HepG2 (cell line): Measurements from ENCODE around the gene PLCB4. TPM values are rescaled to one million over a fixed set of nuclear protein-coding genes. Genes with fewer than 3 reads are reported as not detected.
A peak's percentile ranks its signal among the peaks of the same experiment; 100 is the strongest.

Experiments
- ATAC-seq: fragments of 200-7000 bp; cut with Tn5 transposase; 3 replicates; pipeline ENCODE4 v1.9.1; 2020; ENCODE audit warnings: mild to moderate bottlenecking, moderate library complexity
- BruUV-seq: library from RNA; stranded (reverse); fragments of 400-500 nt; replicated peaks from 2 replicates; lab custom pipeline; 2021; lab: Mats Ljungman, UMichigan
- CTCF ChIA-PET: fragments of 300-600 bp; formaldehyde crosslinking; extraction: SDS; loops from one replicate; lab custom pipeline; 2021; ENCODE audit warnings: low total read pairs, inconsistent platforms, low intra/inter-chr PET ratio; lab: Yijun Ruan, JAX
- POLR2A ChIA-PET: fragments of 350-600 bp; sonication (Branson Sonifier 250); formaldehyde crosslinking; loops from one replicate; lab custom pipeline; 2020; ENCODE audit warnings: antibody characterized with exemption, inconsistent platforms; lab: Yijun Ruan, JAX
- DNase-seq: peaks from one replicate; pipeline ENCODE4 v3.0.0-alpha.2; 2015; ENCODE audit warnings: low spot score
- FAIRE-seq: peaks from 3 replicates; lab custom pipeline; 2011; peaks lifted over from hg19 to GRCh38; lab: Jason Lieb, UNC
- H2AFZ ChIP-seq: one replicate; pipeline ENCODE4 v1.6.1; 2011; ENCODE audit warnings: low read length, inconsistent platforms
- H3K27ac ChIP-seq: fragments of 300-600 bp; 3 replicates; pipeline ENCODE4 v1.8.0; 2011; ENCODE audit warnings: mixed run types, mild to moderate bottlenecking, mixed read lengths, low read length, inconsistent platforms; ENCODE audit not compliant: insufficient read depth; ENCODE audit errors: extremely low read length
- H3K27me3 ChIP-seq, 2 experiments: fragments of 200-600 bp in 1 of 2; 2 replicates in 1 of 2; 3 replicates in 1 of 2; pipeline versions ENCODE4 v1.6.0 to v1.8.0; 2011; ENCODE audit warnings: low read length in 2 of 2, mild to moderate bottlenecking in 2 of 2, moderate library complexity in 2 of 2, inconsistent platforms in 1 of 2; ENCODE audit not compliant: insufficient read depth in 2 of 2, control insufficient read depth in 1 of 2
- H3K36me3 ChIP-seq, 2 experiments: fragments of 200-600 bp in 1 of 2; replicated peaks in 1 of 2; 2 replicates in 1 of 2; 3 replicates in 1 of 2; pipeline versions ENCODE4 v1.5.1 to v1.8.0; 2011; ENCODE audit warnings: low read length in 2 of 2, inconsistent platforms in 1 of 2; ENCODE audit not compliant: insufficient read depth in 2 of 2, control insufficient read depth in 1 of 2
- H3K4me1 ChIP-seq: 2 replicates; pipeline ENCODE4 v1.5.1; 2012; ENCODE audit warnings: low read length, inconsistent platforms; ENCODE audit not compliant: insufficient read depth
- H3K4me2 ChIP-seq: 2 replicates; pipeline ENCODE4 v1.6.0; 2011; ENCODE audit warnings: low read depth, low read length, inconsistent platforms
- H3K4me3 ChIP-seq, 3 experiments: fragments of 200-600 bp in 1 of 3; sonication (generic), shearing (Covaris generic) in 1 of 3; replicated peaks in 1 of 3; 2 replicates each; pipeline ENCODE4 v1.5.1; 2011 to 2016; ENCODE audit warnings: low read length in 3 of 3, inconsistent platforms in 2 of 3, low read depth in 2 of 3, mild to moderate bottlenecking in 2 of 3, control low read depth in 1 of 3, mixed read lengths in 1 of 3; ENCODE audit not compliant: insufficient read depth in 1 of 3
- H3K79me2 ChIP-seq: one replicate; pipeline ENCODE4 v1.6.1; 2011; ENCODE audit warnings: low read length, inconsistent platforms; ENCODE audit not compliant: insufficient read depth
- H3K9ac ChIP-seq: 2 replicates; pipeline ENCODE4 v1.6.0; 2011; ENCODE audit warnings: mild to moderate bottlenecking, low read depth, low read length, inconsistent platforms; ENCODE audit not compliant: insufficient read depth
- H3K9me3 ChIP-seq: 2 replicates; pipeline ENCODE4 v1.5.1; 2012; ENCODE audit warnings: mild to moderate bottlenecking, low read length
- H4K20me1 ChIP-seq: 2 replicates; pipeline ENCODE4 v1.6.0; 2011; ENCODE audit warnings: inconsistent platforms, mild to moderate bottlenecking, low read length, moderate library complexity; ENCODE audit not compliant: insufficient read depth
- CC2D1A ChIP-seq: sonication (generic); formaldehyde crosslinking; IDR thresholded peaks from 2 replicates; pipeline ENCODE4 v1.8.1; 2023; ENCODE audit warnings: mild to moderate bottlenecking, missing genetic modification reagents
- CTCF ChIP-seq: sonication (generic); formaldehyde crosslinking; IDR thresholded peaks from 2 replicates; pipeline ENCODE4 v1.5.0; 2020; ENCODE audit warnings: mild to moderate bottlenecking, missing genetic modification reagents, moderate library complexity
- GLMP ChIP-seq: sonication (generic); formaldehyde crosslinking; IDR thresholded peaks from 2 replicates; pipeline ENCODE4 v1.9.0; 2021; ENCODE audit warnings: missing genetic modification reagents, mild to moderate bottlenecking, borderline replicate concordance
- GZF1 ChIP-seq: sonication (generic); formaldehyde crosslinking; IDR thresholded peaks from 2 replicates; pipeline ENCODE4 v1.5.1; 2020; ENCODE audit warnings: mild to moderate bottlenecking, missing genetic modification reagents
- KDM5B ChIP-seq: sonication (generic); formaldehyde crosslinking; IDR thresholded peaks from 2 replicates; pipeline ENCODE4 v1.4.0; 2020; ENCODE audit warnings: missing genetic modification reagents, mild to moderate bottlenecking, borderline replicate concordance
- MAF1 ChIP-seq: sonication (generic); formaldehyde crosslinking; IDR thresholded peaks from 2 replicates; pipeline ENCODE4 v1.5.0; 2020; ENCODE audit warnings: missing genetic modification reagents, borderline replicate concordance
- PHF21A ChIP-seq: sonication (generic); formaldehyde crosslinking; IDR thresholded peaks from 2 replicates; pipeline ENCODE4 v1.5.0; 2020; ENCODE audit warnings: mild to moderate bottlenecking, missing genetic modification reagents
- RAD21 ChIP-seq: fragments of 450-650 bp; formaldehyde crosslinking; IDR thresholded peaks from 2 replicates; pipeline ENCODE4 v1.5.0; 2020; ENCODE audit warnings: mild to moderate bottlenecking
- SIN3B ChIP-seq: fragments of 150-350 bp; IDR thresholded peaks from 2 replicates; pipeline ENCODE4 v1.6.1; 2014; ENCODE audit warnings: low read length
- SMC3 ChIP-seq: IDR thresholded peaks from 2 replicates; pipeline ENCODE4 v1.6.1; 2011; ENCODE audit warnings: low read length, improper control_type of control experiment
- TEAD3 ChIP-seq: optimal IDR thresholded peaks from 2 replicates; pipeline ENCODE3; 2016; ENCODE audit warnings: borderline replicate concordance
- YEATS2 ChIP-seq: sonication (generic); formaldehyde crosslinking; IDR thresholded peaks from 2 replicates; pipeline ENCODE4 v1.4.0; 2020; ENCODE audit warnings: missing genetic modification reagents, borderline replicate concordance
- YY1 ChIP-seq: IDR thresholded peaks from 2 replicates; pipeline ENCODE4 v1.6.1; 2011; ENCODE audit warnings: low read length, low read depth, moderate library complexity, mild to moderate bottlenecking; ENCODE audit not compliant: insufficient read depth, insufficient replicate concordance
- ZBTB43 ChIP-seq: sonication (generic); formaldehyde crosslinking; conservative IDR thresholded peaks from 2 replicates; pipeline ENCODE4 v1.4.0; 2020; ENCODE audit warnings: missing genetic modification reagents
- ZBTB7A ChIP-seq: sonication (generic); formaldehyde crosslinking; IDR thresholded peaks from 2 replicates; pipeline ENCODE4 v1.8.0; 2022; ENCODE audit warnings: mild to moderate bottlenecking, missing genetic modification reagents
- ZFP36L2 ChIP-seq: sonication (generic); formaldehyde crosslinking; IDR thresholded peaks from 2 replicates; pipeline ENCODE4 v1.4.0; 2020; ENCODE audit warnings: missing genetic modification reagents
- ZNF121 ChIP-seq: sonication (generic); formaldehyde crosslinking; IDR thresholded peaks from 2 replicates; pipeline ENCODE4 v1.5.0; 2020; ENCODE audit warnings: mild to moderate bottlenecking, missing genetic modification reagents
- ZNF367 ChIP-seq: sonication (generic); formaldehyde crosslinking; IDR thresholded peaks from 2 replicates; pipeline ENCODE4 v1.4.0; 2020; ENCODE audit warnings: missing genetic modification reagents, borderline replicate concordance
- ZNF652 ChIP-seq: IDR thresholded peaks from 2 replicates; pipeline ENCODE4 v1.6.1; 2016; ENCODE audit warnings: low read depth, borderline replicate concordance
- ZNF660 ChIP-seq: sonication (generic); formaldehyde crosslinking; IDR thresholded peaks from 2 replicates; pipeline ENCODE4 v1.5.1; 2020; ENCODE audit warnings: mild to moderate bottlenecking, low read depth, missing genetic modification reagents, borderline replicate concordance
- ZNF883 ChIP-seq: sonication (generic); formaldehyde crosslinking; IDR thresholded peaks from 2 replicates; pipeline ENCODE4 v1.5.1; 2020; ENCODE audit warnings: mild to moderate bottlenecking, missing genetic modification reagents; ENCODE audit errors: not compliant biosample characterization
- WGBS: methylation state at CpG from one replicate; pipeline ENCODE4 v1.1.6; 2017; ENCODE audit warnings: low lambda C conversion rate; 5-methylcytosine and 5-hydroxymethylcytosine counted together
- in situ Hi-C: cut with HindIII; loops from 2 replicates; pipeline ENCODE4 v1.10.0; 2017; ENCODE audit warnings: low pct_unique_long_range_greater_than_20kb; ENCODE audit not compliant: extremely low pct_ligation_motif_present
- intact Hi-C: fragments of 100-400 bp; cut with micrococcal nuclease; formaldehyde crosslinking; loops from one replicate; pipeline ENCODE4 v1.10.0; 2022; ENCODE audit not compliant: unreplicated experiment
- polyA plus RNA-seq, 8 experiments: library from polyadenylated mRNA; depleted of rRNA in 3 of 8; stranded (reverse) in 7 of 8; unstranded in 1 of 8; fragments of >200 nt; fragmentation: Illumina TruSeq in 4 of 8; extraction: Trizol in 4 of 8; gene quantifications; 2 replicates each; pipeline versions ENCODE4 v1.2.1 to v1.2.3, GENCODE V29; 2011 to 2016; ENCODE audit warnings: low read depth in 4 of 8, missing spikeins in 1 of 8, mixed read lengths in 1 of 8; ENCODE audit not compliant: insufficient read depth in 1 of 8
- total RNA-seq, 5 experiments: library from RNA; depleted of rRNA; stranded (reverse); fragments of >200 nt; fragmentation: Illumina TruSeq; extraction: Trizol; gene quantifications; 2 replicates each; pipeline ENCODE4 v1.2.3, GENCODE V29; 2016; ENCODE audit warnings: low read depth in 1 of 5

PLCB4 gene
- total and polyA plus RNA-seq, 2 of the 13 experiments (the other 11 are each of a cell fraction or from before 2014, with no cell fraction given): 0.01 TPM; not detected in 1

- TF ChIP-seq GZF1: no peak
- TF ChIP-seq KDM5B (CRISPR knock-in tag): no peak
- TF ChIP-seq ZBTB7A (CRISPR knock-in tag): no peak
- TF ChIP-seq ZBTB43 (CRISPR knock-in tag): no peak
- TF ChIP-seq CC2D1A (CRISPR knock-in tag): no peak
Observed at GRCh38 chr20:9403448-9403847, 334.6 kb downstream of the PLCB4 start (continued).

- no peaks in the 10 kb centered on the region for H3K79me2 ChIP-seq
- H3K36me3 ChIP-seq: no peaks in the 10 kb centered on the region
- in situ Hi-C loops (loop anchor here (5.0 to 25.0 kb wide), 2 partner anchors 199 to 679 kb away; no protein-coding TSS in a partner anchor), intact Hi-C loops (loop anchor here (1.0 kb wide), 3 partner anchors 202 to 682 kb away; no protein-coding TSS in a partner anchor)
- no peak overlapping the region for H3K9ac ChIP-seq
- DNase-seq (peak; percentile 65), ATAC-seq (peak; percentile 98), FAIRE-seq (peak; percentile 95)
- ChIA-PET POLR2A (no interaction called here), CTCF (interaction anchor here (1.1 to 4.4 kb wide), 3 partner anchors 51 to 505 kb away, joined by 4 to 97 read pairs (median 4); no protein-coding TSS in a partner anchor)
- no peak overlapping the region for H3K4me3 ChIP-seq
- no peaks in the 10 kb centered on the region for H3K27me3 ChIP-seq
- H3K4me1 ChIP-seq: no peaks in the 10 kb centered on the region
- no peak overlapping the region for H3K4me2 ChIP-seq
- no peak overlapping the region for H2AFZ ChIP-seq
- no peak overlapping the region for H3K27ac ChIP-seq
- H3K9me3 ChIP-seq: no peaks in the 10 kb centered on the region
- BruUV-seq: no TSS peak
- no peaks in the 10 kb centered on the region for H4K20me1 ChIP-seq
- WGBS: 24% methylated on average over 8 of the region's 8 CpGs
- no peak for TF ChIP-seq GLMP (CRISPR knock-in tag)
- TF ChIP-seq MAF1 (CRISPR knock-in tag): no peak
- peak; percentile 93 for TF ChIP-seq CTCF
- TF ChIP-seq YY1: no peak
- TF ChIP-seq YEATS2 (CRISPR knock-in tag): 0 out of 2 replicates have a peak, but pooled peaks have one; percentile 9
- TF ChIP-seq PHF21A (CRISPR knock-in tag): no peak
- no peak for TF ChIP-seq ZNF367 (CRISPR knock-in tag)
- TF ChIP-seq TEAD3 (CRISPR knock-in tag): peak; percentile 87
- TF ChIP-seq ZNF121 (CRISPR knock-in tag): no peak
- TF ChIP-seq SIN3B: peak; percentile 46; the same call in 1 of the 2 replicates
- TF ChIP-seq ZFP36L2: no peak
- TF ChIP-seq SMC3: peak; percentile 88
- TF ChIP-seq ZNF883 (CRISPR knock-in tag): no peak
- no peak for TF ChIP-seq ZNF660
- TF ChIP-seq RAD21 (CRISPR knock-in tag): peak; percentile 85
- no peak for TF ChIP-seq ZNF652 (CRISPR knock-in tag)
Observed at GRCh38 chr20:9407805-9408421, 339.0 kb downstream of the PLCB4 start.
